HG03135 (cell line): ENCODE results near the gene FOXP2.

Source experiments
- ATAC-seq: cut with Tn5 transposase; IDR thresholded peaks from one replicate; pipeline ENCODE4 v1.9.1; 2021; ENCODE audit warnings: mild to moderate bottlenecking, moderate library complexity; ENCODE audit not compliant: unreplicated experiment

The FOXP2 gene

DNA sequence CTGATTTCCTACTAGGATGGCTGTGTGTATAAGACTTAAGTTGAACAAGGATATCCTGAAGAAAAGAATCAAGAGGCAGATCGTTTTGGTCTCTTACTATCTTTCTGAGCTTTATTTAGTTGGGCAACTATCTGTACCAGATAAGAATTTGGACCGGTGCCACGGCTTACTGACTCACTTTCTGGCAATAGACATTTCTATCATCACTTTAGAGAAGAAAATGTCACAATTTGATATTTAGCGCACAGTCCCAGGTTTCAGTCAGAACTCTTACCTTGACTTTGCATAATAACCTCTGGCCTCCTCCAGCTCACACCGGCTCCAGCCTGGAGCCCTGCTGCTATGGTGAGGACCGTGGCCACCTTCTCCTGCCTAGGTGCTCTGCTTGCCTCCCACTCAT lies 289.1 kb downstream of the FOXP2 start:
- ATAC-seq: no peak

DNA sequence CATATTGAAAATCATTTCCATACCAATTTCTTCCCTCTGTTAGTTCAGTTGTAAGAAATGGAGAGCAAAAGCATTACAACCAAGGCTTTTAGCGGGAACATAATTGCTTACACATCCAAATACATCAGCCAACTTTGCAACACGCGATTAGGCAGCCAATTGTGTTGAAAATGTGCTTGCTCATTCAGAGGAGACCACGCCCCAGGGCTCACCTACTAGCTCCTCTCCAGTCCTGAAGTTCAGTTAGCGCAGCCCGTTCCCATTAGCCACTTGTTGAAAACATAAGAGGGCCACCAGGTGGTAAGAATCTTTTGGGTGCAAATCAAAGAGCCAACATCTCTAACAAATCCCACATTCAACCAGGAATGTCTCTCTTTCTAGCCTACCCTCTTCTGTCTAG lies 294.0 kb downstream of the FOXP2 start:
- no peak for ATAC-seq

- ATAC-seq: no peak
These were observed 295.9 kb downstream of the FOXP2 start for GRCh38 chr7:114710499-114710898.

DNA sequence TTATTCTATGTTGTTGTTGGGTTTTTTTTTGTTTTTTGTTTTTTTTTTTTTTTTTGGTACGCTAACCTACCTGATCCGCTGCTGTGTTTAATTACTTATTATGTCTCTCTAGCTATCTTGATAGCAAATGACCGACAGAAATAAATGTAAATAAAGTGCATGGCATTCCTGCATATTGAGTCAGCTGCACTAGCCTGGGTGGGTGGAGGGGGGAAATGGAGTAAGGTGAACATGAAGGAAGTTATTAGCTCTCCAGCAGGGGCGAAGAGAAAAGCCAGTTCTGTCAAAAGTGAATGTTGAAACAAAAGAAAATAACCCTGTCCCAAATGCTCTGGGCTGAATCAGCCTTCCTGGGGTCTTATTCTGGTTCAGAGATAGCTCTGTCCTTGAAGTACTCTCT lies 296.6 kb downstream of the FOXP2 start:
- no peak for ATAC-seq

GRCh38 chr7:114715907-114716306 lies 301.3 kb downstream of the FOXP2 start:
- no peak for ATAC-seq

GRCh38 chr7:114718861-114719260 lies 304.2 kb downstream of the FOXP2 start:
- ATAC-seq: no peak

- ATAC-seq: no peak
These were observed 306.1 kb downstream of the FOXP2 start for GRCh38 chr7:114720725-114721124.

DNA sequence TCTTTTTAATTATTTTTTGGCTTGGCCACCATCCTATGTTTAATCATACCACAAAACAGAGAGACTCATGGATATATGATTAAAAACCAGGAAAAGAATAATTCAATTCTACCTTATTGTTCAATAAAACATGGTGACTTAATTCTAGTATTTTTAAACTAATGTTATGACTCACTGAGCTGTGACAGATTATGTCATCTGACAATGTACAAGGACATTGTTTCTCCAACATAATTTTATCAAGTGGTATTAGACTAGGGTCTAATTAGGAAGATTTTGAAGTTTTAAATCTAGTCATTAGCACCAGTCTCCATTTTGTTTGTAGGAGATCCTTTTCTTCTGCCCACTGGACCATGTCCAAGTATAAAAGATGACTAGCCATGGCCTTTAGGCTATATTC lies 307.9 kb downstream of the FOXP2 start:
- ATAC-seq: no peak

DNA sequence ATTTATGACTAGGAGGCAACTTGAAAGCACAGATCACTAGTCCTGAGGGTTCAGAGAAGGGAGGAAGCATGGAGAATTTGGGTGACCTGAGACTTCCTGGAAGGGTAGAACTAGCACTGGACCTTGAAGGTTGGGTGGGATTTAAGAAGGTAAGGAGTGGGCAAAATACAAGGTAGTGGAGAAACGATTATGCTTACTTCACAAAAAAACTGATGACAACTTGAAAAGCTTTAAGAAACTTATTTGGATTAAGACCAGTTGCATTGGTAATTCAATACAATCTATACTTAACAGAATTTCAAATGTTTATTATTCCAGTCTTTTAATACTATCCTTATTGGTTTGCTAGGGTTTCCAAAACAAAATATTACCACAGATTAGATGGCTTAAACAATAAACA lies 308.7 kb downstream of the FOXP2 start:
- no peak for ATAC-seq

- ATAC-seq: no peak
These were observed 325.5 kb downstream of the FOXP2 start for GRCh38 chr7:114740095-114740494.

DNA sequence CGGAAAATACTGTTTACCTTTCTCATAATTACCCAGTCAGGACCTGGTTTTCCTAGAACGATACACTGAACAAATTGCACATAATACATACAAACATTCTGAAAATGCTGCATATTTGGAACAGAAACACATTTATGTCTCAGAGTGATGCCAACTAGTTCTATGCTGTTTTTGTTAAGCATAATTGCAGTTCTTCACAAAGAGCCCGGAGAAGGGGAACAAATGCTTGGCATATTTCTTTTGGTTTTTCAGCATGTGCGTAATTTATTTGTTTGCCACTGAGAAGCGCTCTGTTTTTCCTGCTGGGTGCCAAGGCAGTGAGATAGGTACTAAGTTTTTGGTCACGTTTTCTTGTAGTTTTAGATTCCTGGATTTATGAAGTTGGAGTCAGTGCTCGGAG lies 326.3 kb downstream of the FOXP2 start:
- ATAC-seq: no peak

DNA sequence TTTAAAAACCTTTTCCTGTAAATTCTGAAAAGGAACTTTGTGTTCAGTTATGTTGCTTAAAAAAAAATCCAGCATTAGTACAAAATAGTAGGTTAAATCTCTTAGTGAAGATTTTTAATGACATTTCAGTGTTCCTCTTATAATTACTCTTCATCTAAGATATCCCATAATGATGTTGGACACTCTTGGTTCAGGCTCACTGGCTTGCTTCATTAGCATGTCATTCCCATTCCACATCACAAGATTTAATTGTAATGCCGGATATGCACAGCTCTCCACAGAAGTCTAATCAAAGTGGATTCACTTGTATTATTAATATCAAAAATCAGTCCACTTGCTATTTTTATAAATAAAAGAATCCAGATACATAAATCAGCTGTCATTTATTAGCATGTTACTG lies 327.3 kb downstream of the FOXP2 start:
- ATAC-seq: no peak
